ENCODE measurements around the gene ACTL6A. TPM values are rescaled to one million over a fixed set of nuclear protein-coding genes. Genes with fewer than 3 reads are reported as not detected.

The ACTL6A gene
- total and polyA plus RNA-seq, 2 donors, result 64.2 to 113 TPM

DNA sequence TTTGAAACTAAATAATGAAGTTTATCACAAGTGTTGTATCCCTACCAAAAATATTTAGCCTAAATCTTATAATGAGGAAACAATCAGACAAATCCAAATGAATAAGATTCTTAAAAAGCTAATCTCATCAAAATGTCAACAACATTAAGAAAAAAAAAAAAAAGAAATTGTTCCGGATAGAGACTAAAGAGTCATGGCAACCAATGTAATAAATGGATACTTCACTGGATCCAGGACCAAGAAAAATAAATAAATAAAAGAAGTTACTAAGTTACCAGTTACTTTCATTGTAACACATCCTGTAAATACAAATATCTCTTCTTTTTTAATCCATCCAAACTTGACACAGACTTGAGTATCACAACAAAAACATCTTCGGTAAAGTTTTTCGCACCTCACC is 41.1 kb downstream of the ACTL6A start:
- Histone ChIP-seq H3K4me1 (ENCODE audit: control insufficient read depth in 2 of 2, insufficient read depth in 2 of 2, low read length in 2 of 2) (peaks cover 0 to 8% of the 10 kb centered on the region in 2 donors), H3K9me3 (ENCODE audit: control insufficient read depth in 2 of 2, insufficient read depth in 1 of 2, low read length in 1 of 2) (no peaks in the 10 kb centered on the region), H3K4me3 (ENCODE audit: low read length in 2 of 2) (peak overlapping the region; percentile 66 to 90), H3K36me3 (ENCODE audit: control insufficient read depth in 2 of 2, insufficient read depth in 2 of 2, low read length in 1 of 2) (peaks cover 11 to 26% of the 10 kb centered on the region in 2 donors), H3K27me3 (ENCODE audit: control insufficient read depth in 2 of 2, insufficient read depth in 1 of 2, low read length in 1 of 2) (no peaks in the 10 kb centered on the region), H3K27ac (ENCODE audit: low read depth in 1 of 2, low read length in 1 of 2) (peak overlapping the region in 1 of 2 donors; percentile 92)
- 4% methylated on average over 3 of the region's 3 CpGs for WGBS
- no peak for DNase-seq (ENCODE audit: low read depth in 6 of 9, low spot score in 9 of 9)

DNA sequence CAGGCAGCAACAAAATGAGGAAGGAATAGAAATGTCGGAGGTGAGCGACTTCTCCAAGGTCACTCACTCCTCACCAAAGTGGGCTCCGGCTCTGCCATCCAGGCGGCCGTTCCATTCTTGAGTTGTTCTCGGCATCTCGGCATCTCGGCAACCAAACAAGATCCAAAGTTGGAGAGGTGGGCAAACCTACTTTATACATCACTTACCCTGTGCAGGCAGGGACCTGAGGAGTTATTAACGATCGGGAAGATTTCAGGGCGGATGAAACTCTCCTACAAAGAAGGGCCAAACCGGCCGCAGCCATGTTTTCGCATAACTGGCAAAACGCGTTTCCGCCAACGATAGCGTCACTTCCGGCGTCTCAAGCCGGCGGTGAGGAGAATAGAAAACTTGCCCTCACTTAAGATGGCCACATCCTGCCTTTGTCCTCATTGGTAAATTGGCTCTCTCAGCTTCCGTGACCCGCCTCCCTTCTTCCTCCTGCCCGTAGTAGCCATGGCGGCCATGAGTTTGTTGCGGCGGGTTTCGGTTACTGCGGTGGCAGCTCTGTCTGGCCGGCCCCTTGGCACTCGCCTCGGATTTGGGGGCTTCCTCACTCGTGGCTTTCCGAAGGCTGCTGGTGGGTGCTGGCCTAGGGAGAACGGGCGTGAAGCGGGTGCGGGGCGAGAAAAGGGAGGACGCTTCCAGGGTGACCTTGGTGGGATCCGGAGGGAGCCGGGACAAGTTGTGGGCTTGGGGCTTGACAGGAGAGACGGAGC is 41.8 kb downstream of the ACTL6A start, which contains the start of the genes MRPL47 and NDUFB5:
Gene MRPL47 (minus strand): TSS at position 318 of the 758 bp plus-strand sequence. CDS start 14 bp downstream, at position 304.
Gene NDUFB5 (plus strand): TSS at position 474 of the 758 bp plus-strand sequence. CDS start 22 bp downstream, at position 496.
- Histone ChIP-seq H3K9me3 (ENCODE audit: control insufficient read depth in 2 of 2, insufficient read depth in 1 of 2, low read length in 1 of 2) (no peaks in the 10 kb centered on the region), H3K36me3 (ENCODE audit: control insufficient read depth in 2 of 2, insufficient read depth in 2 of 2, low read length in 1 of 2) (peaks cover 10 to 20% of the 10 kb centered on the region in 2 donors), H3K27me3 (ENCODE audit: control insufficient read depth in 2 of 2, insufficient read depth in 1 of 2, low read length in 1 of 2) (no peaks in the 10 kb centered on the region), H3K27ac (ENCODE audit: low read depth in 1 of 2, low read length in 1 of 2) (peak within 1 kb of the TSS; percentile 92 to 93), H3K4me1 (ENCODE audit: control insufficient read depth in 2 of 2, insufficient read depth in 2 of 2, low read length in 2 of 2) (peaks cover 0 to 14% of the 10 kb centered on the region in 2 donors), H3K4me3 (ENCODE audit: low read length in 2 of 2) (peak within 1 kb of the TSS; percentile 66 to 90)
- DNase-seq (ENCODE audit: low read depth in 6 of 9, low spot score in 9 of 9), result peak; percentile 88 to 99 (median 96)
- under 1% methylated on average over 45 of the region's 45 CpGs for WGBS

DNA sequence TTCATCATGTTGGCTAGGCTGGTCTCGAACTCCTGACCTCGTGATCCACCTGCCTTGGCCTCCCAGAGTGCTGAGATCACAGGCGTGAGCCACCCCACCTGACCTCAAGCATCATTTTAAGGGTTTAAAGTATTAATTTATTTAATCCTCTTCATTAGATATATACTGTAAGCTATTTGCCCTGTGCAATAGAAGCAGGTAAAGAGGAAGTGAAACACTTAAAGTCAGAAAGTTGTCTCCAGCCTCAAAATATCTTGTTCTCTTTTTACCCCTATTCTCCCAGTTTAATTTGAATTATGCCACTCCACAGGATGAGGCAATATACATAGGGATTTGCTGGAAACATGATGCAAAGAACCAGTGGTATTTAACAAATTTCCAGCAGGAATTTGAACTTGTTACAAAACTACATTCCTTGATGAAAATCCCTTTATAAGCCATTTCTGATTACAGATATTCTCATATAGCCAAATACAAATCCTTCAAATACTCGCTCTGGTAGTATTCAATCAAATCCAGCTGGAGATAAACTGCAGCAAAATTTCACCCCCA is 43.9 kb downstream of the ACTL6A start:
- H3K4me3 ChIP-seq (ENCODE audit: low read length in 2 of 2), result no peak overlapping the region
- WGBS, result 97% methylated on average over 4 of the region's 4 CpGs
- no peak overlapping the region for H3K27ac ChIP-seq (ENCODE audit: low read depth in 1 of 2, low read length in 1 of 2)
- peaks cover 0 to 14% of the 10 kb centered on the region in 2 donors for H3K4me1 ChIP-seq (ENCODE audit: control insufficient read depth in 2 of 2, insufficient read depth in 2 of 2, low read length in 2 of 2)
- H3K36me3 ChIP-seq (ENCODE audit: control insufficient read depth in 2 of 2, insufficient read depth in 2 of 2, low read length in 1 of 2), result peaks cover 0 to 12% of the 10 kb centered on the region in 2 donors
- H3K9me3 ChIP-seq (ENCODE audit: control insufficient read depth in 2 of 2, insufficient read depth in 1 of 2, low read length in 1 of 2), result no peaks in the 10 kb centered on the region
- H3K27me3 ChIP-seq (ENCODE audit: control insufficient read depth in 2 of 2, insufficient read depth in 1 of 2, low read length in 1 of 2), result no peaks in the 10 kb centered on the region
- DNase-seq (ENCODE audit: low read depth in 6 of 9, low spot score in 9 of 9), result no peak

DNA sequence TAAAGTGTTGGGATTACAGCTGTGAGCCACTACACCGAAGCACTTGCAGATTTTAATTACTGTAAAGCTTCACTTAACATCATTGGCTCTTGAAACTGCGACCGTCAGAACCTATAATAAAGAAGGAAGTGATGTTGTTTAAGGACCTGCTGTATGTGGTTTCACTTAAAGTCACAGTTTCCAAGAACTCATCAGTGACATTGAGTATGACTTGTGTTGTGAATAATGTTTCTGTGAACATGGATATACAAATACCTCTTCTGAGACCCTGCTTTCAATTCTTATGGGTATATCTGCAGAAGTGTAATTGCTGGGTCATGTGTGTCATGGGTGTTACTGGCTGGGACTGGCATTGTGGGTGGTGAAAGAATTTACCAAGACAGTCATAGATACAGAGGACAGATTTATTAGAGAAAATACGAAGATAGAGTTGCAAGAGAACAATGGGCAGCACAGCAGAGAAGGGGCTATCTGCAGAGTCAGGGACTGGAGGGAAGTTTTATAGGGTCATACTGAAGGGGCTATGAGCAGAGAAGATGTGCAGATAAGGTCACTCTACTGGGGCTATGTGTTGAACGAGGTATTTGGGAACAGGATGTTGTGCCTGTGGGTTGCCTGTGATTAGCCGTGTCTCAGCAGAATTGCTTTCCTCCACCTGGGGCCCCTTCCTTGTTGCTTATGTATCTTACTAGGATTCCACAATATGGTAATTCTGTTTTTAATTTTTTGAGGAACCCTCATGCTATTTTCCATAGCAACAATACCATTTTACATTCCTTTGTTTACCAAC is 46.4 kb downstream of the ACTL6A start:
- WGBS, result 42% methylated on average over 6 of the region's 6 CpGs
- H3K27ac ChIP-seq (ENCODE audit: low read depth in 1 of 2, low read length in 1 of 2), result peak overlapping the region; percentile 2 to 59
- no peaks in the 10 kb centered on the region for H3K9me3 ChIP-seq (ENCODE audit: control insufficient read depth in 2 of 2, insufficient read depth in 1 of 2, low read length in 1 of 2)
- H3K36me3 ChIP-seq (ENCODE audit: control insufficient read depth in 2 of 2, insufficient read depth in 2 of 2, low read length in 1 of 2), result peaks cover 0 to 12% of the 10 kb centered on the region in 2 donors
- DNase-seq (ENCODE audit: low read depth in 6 of 9, low spot score in 9 of 9), result peak in 3 of 9 donors; percentile 4 to 37 (median 13)
- no peaks in the 10 kb centered on the region for H3K27me3 ChIP-seq (ENCODE audit: control insufficient read depth in 2 of 2, insufficient read depth in 1 of 2, low read length in 1 of 2)
- H3K4me1 ChIP-seq (ENCODE audit: control insufficient read depth in 2 of 2, insufficient read depth in 2 of 2, low read length in 2 of 2), result peaks cover 0 to 10% of the 10 kb centered on the region in 2 donors
- H3K4me3 ChIP-seq (ENCODE audit: low read length in 2 of 2), result no peak overlapping the region

DNA sequence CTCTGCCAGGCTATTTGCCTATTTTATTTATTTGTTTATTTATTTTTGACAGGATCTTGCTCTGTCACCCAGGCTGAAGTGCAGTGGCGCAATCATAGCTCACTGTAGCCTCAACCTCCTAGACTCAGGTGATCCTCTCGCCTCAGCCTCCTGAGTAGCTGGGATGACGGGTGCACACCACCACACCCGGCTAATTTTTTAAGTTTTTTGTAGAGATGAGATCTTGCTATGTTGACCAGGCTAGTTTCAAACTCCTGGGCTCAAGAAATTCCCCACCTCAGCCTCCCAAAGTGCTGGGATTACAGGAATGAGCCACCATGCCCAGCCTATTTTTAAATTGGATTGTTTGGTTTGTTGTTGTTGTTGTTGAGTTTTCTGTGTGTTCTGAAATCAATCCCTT is 47.3 kb downstream of the ACTL6A start:
- WGBS, result over 99% methylated on average over 4 of the region's 4 CpGs
- Histone ChIP-seq H3K36me3 (ENCODE audit: control insufficient read depth in 2 of 2, insufficient read depth in 2 of 2, low read length in 1 of 2) (peaks cover 0 to 12% of the 10 kb centered on the region in 2 donors), H3K9me3 (ENCODE audit: control insufficient read depth in 2 of 2, insufficient read depth in 1 of 2, low read length in 1 of 2) (no peaks in the 10 kb centered on the region), H3K4me1 (ENCODE audit: control insufficient read depth in 2 of 2, insufficient read depth in 2 of 2, low read length in 2 of 2) (peaks cover 0 to 10% of the 10 kb centered on the region in 2 donors), H3K27ac (ENCODE audit: low read depth in 1 of 2, low read length in 1 of 2) (no peak overlapping the region), H3K4me3 (ENCODE audit: low read length in 2 of 2) (no peak overlapping the region), H3K27me3 (ENCODE audit: control insufficient read depth in 2 of 2, insufficient read depth in 1 of 2, low read length in 1 of 2) (no peaks in the 10 kb centered on the region)
- no peak for DNase-seq (ENCODE audit: low read depth in 6 of 9, low spot score in 9 of 9)

DNA sequence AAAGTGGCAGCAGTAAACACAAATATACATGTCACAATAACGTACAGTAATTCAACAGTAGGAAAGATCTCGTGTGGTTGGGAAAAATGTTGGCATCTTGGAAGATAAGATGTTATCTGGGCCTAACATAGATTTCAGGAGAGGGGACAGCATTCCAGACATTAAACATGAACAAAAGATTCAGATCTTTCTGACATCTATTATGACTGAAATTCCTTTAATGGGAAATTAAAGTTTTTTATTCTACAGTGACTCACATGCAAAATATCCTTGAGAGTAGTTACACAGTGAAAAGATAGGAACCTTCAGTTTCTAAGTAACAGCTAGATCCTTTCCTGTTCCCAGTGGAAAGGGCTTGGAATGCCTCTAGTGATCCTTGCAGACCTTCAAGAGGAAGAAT is 51.1 kb downstream of the ACTL6A start:
- no peaks in the 10 kb centered on the region for H3K27me3 ChIP-seq (ENCODE audit: control insufficient read depth in 2 of 2, insufficient read depth in 1 of 2, low read length in 1 of 2)
- no peak for DNase-seq (ENCODE audit: low read depth in 6 of 9, low spot score in 9 of 9)
- H3K4me3 ChIP-seq (ENCODE audit: low read length in 2 of 2), result no peak overlapping the region
- peaks cover 0 to 5% of the 10 kb centered on the region in 2 donors for H3K4me1 ChIP-seq (ENCODE audit: control insufficient read depth in 2 of 2, insufficient read depth in 2 of 2, low read length in 2 of 2)
- peaks cover 3 to 24% of the 10 kb centered on the region in 2 donors for H3K36me3 ChIP-seq (ENCODE audit: control insufficient read depth in 2 of 2, insufficient read depth in 2 of 2, low read length in 1 of 2)
- WGBS, result 98% methylated on average over 2 of the region's 2 CpGs
- H3K27ac ChIP-seq (ENCODE audit: low read depth in 1 of 2, low read length in 1 of 2), result no peak overlapping the region
- H3K9me3 ChIP-seq (ENCODE audit: control insufficient read depth in 2 of 2, insufficient read depth in 1 of 2, low read length in 1 of 2), result no peaks in the 10 kb centered on the region

DNA sequence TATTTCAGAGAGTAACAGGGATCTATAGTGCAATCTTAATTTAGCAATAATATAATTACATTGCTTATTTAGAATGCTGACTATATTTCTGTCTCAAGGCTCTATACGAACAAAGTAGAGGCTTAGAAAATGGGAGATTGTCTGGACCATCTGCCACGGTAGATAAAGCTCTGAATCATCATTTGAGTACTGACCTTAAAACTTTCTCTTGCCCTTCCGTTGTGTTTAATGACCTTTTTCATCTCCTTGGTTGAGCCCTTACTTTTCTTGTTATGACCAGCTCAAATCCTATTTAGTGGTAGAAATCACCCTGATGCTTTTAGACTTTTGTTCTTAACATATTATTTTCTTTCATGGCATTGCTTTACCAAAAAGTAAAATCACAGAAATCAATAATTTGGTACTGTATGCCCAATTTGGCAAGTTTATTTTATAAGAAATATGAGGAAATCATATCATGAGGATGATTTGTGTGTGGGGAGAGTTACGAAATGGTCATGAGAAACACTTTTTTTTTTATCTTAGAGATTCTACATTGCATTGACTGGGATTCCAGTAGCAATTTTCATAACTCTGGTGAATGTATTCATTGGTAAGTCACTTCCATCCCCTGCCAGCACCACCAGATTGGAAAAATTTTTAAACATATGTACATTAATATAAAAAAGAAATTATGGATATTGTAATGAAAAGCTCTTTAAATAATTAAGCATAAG is 52.9 kb downstream of the ACTL6A start:
- Histone ChIP-seq H3K4me3 (ENCODE audit: low read length in 2 of 2) (no peak overlapping the region), H3K9me3 (ENCODE audit: control insufficient read depth in 2 of 2, insufficient read depth in 1 of 2, low read length in 1 of 2) (no peaks in the 10 kb centered on the region), H3K27ac (ENCODE audit: low read depth in 1 of 2, low read length in 1 of 2) (no peak overlapping the region), H3K4me1 (ENCODE audit: control insufficient read depth in 2 of 2, insufficient read depth in 2 of 2, low read length in 2 of 2) (no peaks in the 10 kb centered on the region), H3K27me3 (ENCODE audit: control insufficient read depth in 2 of 2, insufficient read depth in 1 of 2, low read length in 1 of 2) (no peaks in the 10 kb centered on the region), H3K36me3 (ENCODE audit: control insufficient read depth in 2 of 2, insufficient read depth in 2 of 2, low read length in 1 of 2) (peaks cover 3 to 25% of the 10 kb centered on the region in 2 donors)
- WGBS, result 97% methylated on average over 4 of the region's 4 CpGs
- DNase-seq (ENCODE audit: low read depth in 6 of 9, low spot score in 9 of 9), result no peak

DNA sequence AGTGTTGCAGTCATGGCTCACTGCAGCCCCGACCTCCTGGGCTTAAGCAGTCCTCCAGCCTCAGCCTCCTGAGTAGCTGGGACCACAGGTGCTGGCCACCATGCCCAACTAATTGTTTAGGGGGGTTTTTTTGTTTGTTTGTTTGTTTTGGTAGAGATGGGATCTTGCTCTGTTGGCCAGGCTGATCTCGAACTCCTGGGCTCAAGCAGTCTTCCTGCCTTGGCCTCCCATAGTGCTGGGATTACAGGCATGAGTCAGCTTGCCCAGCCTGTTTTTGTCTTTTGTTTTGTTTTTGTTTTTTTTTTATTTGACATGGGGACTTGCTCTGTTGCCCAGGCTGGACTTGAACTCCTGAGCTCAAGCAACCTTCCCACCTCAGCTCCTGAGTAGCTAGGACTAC is 59.3 kb downstream of the ACTL6A start:
- WGBS, result 92% methylated on average over 2 of the region's 2 CpGs
- DNase-seq (ENCODE audit: low read depth in 6 of 9, low spot score in 9 of 9), result no peak
- H3K4me3 ChIP-seq (ENCODE audit: low read length in 2 of 2), result no peak overlapping the region
- H3K27me3 ChIP-seq (ENCODE audit: control insufficient read depth in 2 of 2, insufficient read depth in 1 of 2, low read length in 1 of 2), result no peaks in the 10 kb centered on the region
- peaks cover 14 to 61% of the 10 kb centered on the region in 2 donors for H3K36me3 ChIP-seq (ENCODE audit: control insufficient read depth in 2 of 2, insufficient read depth in 2 of 2, low read length in 1 of 2)
- no peaks in the 10 kb centered on the region for H3K9me3 ChIP-seq (ENCODE audit: control insufficient read depth in 2 of 2, insufficient read depth in 1 of 2, low read length in 1 of 2)
- H3K4me1 ChIP-seq (ENCODE audit: control insufficient read depth in 2 of 2, insufficient read depth in 2 of 2, low read length in 2 of 2), result no peaks in the 10 kb centered on the region
- no peak overlapping the region for H3K27ac ChIP-seq (ENCODE audit: low read depth in 1 of 2, low read length in 1 of 2)
